Stimulated activated CD4-positive, alpha-beta T cell treated with anti-CD3 and anti-CD28 coated beads, Interleukin-2, amount 100 ng/mL, for 4 hours (primary cell): Measurements from ENCODE around the gene CYP2W1.

ENCODE experiments used
- DNase-seq: peaks from one replicate; pipeline ENCODE4 v3.0.0-alpha.2; 2020; ENCODE audit warnings: low read depth

The CYP2W1 gene

DNA sequence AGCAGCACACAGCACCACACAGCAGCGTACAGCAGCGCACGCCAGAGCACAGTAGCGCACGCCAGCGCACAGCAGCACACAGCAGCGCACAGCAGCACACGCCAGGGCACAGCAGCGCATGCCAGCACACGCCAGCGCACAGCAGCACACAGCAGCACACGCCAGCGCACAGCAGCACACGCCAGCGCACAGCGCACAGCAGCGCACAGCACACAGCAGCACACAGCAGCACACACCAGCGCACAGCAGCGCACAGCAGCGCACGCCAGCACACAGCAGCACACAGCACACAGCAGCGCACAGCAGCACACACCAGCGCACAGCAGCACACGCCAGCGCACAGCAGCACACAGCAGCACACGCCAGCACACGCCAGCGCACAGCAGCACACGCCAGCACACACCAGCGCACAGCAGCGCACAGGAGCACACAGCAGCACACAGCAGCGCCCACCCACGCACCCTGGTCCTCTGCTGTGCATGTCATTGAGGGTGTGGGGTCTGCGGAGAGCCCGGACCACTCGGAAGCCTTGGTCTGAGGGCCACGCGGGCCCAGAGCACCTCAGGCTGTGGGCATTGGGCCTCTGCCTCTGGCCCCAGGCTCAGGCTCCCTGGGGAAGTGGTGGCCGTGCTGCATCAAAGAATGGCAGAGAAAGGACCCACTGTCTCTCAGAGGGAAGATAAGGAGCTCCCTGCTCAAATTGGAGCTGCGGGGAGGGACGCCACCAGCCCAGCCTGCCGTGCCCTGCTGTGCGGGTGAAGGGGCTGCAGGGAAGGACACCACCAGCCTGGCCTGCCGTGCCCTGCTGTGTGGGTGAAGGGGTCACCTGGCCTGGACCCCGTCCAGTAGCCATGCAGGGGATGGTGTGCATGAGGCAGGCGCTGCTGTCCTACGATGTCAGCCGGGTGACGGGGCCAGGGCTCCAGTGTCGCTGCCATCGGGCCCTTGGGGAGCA is 33.9 kb downstream of the CYP2W1 start:
- no peak for DNase-seq

DNA sequence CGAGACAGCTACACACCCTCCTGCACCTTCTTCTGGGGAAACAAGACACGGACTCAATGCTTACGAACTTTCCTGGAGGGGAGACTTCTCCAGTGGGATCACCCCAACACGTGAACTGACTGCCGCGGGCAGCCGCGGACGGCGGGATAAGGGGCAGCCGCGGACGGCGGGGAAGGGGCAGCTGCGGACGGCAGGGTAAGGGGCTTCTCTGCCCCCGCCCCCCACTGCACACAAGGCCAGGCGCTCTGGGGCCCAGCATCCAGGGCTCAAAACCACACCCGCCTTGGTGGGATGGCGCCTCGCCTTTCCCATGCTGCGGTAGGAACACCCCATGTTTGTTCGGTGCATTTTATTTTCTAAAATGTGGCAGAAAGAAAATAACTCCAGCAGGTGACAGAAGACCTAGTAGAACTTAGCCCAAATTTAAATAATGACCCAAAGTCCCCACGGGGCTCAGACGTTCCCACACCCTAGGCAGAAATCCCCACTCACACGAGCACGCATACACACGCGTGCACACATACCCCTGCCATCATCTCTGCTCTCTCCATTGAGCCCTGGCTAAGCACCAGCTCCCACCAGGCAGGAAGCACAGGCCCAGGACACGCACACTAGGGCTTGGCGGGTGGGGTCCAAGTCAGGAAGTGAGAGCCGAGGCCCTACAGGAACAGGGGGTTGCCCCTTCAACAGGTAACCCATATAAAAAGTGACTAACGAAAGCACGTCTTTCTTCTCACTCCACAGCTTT is 34.8 kb downstream of the CYP2W1 start:
- DNase-seq: no peak

DNA sequence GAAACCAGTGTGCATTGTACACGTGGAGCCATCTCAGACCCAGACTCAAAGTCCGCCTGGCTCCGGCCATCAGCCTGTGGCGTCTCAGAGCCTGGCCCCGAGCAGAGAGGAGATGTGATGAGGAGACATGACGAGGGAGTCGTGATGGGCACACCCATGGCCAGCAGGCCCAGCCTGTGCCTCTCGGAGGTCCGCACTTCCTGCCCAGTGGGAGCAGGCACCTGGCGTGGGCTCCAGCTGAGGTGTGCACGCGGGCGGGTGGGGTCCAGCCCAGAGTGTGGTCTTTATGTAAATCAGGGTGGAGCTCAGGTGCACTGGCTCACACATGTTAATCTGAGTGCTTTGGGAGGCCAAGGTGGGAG is 35.3 kb downstream of the CYP2W1 start:
- DNase-seq: no peak

DNA sequence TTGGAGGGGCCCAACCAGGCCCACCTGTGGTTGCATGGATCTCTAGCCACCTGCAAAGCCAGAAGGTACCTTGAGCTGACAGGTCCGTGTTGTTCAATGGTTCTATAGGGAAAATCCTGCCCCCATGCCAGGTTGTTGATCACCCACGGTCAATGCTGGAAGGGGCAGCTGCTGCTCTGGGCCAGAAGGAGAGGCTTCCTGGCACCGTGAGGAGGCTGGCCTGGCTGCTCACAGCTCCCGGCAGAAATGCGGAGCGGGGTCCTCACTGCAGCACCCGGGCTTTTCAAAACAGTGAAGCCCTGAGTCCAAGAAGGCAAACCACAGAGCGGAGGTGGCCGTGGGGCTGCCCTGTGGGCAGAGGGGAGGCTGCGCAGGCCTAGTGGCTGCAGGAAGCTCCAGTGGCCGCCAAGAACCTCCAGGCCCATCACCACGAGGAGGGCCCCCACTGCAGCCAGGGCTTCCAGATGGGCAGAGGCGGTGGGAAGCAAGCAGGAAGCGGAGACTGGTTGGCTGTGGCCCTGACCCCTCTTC is 36.3 kb downstream of the CYP2W1 start:
- DNase-seq: no peak

DNA sequence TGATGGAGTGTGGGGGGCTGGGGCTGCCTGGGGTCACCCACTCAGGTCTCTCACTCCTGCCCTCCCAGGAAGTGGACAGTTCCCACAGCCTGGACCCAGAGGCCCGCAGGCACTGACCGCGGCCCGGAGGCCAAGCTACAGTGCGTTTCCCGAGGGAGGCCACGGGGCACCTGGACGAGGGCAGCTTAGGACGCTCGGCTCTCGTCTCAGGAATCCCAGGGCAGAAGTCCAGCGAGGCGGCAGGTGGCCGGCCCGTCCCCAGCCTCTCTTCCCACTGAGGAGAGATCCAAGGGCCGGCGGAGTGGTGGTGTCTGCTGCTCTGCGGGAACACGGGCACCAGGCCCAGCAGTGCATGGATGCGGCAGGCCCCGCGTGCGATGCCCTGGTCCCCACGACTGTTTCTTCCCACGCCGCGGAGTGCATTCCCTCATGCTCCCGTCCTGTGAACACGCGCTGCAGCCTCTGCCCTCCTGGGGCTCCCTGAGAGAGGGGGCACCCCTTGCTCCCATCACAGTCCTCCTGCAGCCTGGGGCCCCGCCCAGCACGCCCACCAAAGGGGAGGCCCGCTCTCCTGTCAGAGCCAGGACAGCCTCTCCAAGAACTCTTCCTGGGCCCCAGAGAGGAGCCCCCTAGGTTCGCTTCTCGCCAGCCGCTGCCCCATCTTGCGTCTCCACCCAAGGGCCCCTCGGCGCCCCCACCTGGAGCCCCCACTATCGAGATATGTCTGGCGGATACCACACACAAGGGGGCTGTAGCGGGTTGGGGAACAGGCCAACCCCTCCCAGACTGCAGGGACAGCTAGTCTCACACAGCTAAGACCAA is 37.0 kb downstream of the CYP2W1 start:
- DNase-seq: no peak

DNA sequence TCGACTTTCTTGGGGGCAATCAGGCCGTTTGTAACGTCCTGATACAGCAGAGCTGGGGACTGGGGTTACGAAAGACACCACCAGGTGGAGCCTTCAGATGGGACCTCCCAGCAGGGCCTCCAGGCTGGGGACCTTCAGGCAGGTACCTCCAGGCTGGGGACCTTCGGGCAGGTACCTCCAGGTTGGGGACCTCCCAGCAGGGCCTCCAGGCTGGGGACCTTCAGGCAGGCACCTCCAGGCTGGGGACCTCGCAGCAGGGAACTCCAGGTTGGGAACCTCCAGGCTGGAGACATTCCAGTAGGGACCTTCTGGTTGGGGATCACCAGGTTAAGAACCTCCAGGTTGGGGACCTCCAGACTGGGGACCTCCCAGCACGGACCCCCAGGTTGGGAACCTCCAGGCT is 37.9 kb downstream of the CYP2W1 start:
- no peak for DNase-seq

DNA sequence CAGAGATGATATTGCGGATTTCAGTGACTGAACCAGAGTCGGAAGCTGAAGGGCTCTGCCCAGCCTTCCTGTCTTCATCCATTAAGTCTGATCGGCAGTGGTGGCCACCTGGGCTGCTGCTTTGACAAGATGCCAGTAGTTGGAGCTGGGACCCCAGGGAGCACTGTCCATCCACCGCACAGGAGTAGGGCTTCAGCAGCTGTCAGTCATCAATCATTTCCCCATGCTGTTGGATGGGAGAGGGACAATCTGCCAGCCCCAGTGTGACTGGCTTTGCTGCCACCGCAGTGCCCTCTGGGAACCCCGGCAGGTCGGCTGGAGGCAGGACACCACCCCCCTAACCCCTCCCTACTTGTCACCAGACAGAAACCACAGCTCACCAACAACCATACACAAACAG is 38.4 kb downstream of the CYP2W1 start:
- no peak for DNase-seq

DNA sequence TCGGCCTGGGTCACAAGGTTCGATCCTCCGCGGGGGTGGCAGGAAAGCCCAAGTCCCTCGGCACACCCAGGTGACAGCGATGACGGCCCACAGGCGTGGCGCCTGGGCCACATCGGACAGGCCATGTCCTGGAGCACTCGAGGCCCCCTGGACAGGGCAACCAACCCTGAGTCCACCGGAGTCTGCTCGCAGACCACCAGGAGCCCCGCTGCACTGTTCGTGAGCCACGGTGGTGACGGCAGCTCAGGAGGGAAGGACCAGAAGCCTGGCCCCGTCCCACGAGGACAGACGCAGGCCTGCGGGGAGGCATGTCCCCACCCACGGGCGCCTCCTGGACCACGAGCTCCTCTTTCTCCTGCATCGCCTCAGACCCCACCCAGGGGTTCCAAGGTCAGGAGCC is 39.0 kb downstream of the CYP2W1 start:
- no peak for DNase-seq

DNA sequence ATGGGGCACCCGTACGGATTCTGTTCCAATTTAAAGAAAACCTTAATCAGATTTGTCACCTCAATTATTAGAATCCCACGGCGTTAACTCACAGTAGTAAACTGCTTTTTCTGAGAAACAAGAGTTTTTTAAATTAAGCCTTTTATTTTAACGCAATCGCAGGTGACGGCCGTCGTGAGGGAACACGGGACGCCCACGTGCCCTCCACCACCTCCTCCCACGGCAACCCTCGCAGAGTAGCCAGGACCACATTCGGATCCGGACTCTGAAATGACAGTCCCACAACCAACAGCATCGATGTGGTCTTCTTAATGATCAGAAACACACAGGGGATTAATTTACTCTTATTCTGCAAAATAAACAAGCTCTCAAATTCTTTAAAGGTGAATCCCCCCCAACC is 39.4 kb downstream of the CYP2W1 start:
- DNase-seq: no peak

DNA sequence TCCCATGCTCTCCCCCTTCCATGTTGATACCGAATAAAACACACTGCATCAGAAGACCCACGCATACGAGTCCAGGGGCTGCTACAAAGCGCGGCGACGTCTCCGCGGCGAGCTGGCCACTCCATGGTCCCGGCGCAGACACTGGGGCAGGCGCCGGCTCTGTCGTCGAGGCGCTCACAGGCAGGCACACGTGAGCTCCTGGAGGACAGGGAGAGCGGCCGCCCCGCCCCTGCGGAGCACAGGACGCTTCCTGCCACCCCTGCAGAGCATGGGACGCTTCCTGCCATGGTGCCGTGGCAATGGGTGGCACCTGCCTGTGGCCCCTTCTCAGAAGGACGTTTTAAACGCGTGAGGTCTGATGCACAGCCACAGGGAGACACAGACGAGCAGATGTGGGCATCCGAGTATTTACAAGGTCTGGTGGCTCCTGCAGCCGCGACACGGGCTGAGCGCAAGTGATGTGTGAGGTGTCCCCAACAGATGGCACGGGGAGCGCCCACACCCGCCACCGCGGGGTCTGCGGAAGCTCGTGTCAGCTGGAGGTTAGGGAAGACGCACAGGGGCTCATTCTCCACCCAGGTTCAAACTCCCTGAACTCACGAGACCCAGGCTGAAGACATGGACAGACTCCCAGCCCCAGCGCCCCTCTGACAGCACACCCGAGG is 40.0 kb downstream of the CYP2W1 start:
- no peak for DNase-seq

DNA sequence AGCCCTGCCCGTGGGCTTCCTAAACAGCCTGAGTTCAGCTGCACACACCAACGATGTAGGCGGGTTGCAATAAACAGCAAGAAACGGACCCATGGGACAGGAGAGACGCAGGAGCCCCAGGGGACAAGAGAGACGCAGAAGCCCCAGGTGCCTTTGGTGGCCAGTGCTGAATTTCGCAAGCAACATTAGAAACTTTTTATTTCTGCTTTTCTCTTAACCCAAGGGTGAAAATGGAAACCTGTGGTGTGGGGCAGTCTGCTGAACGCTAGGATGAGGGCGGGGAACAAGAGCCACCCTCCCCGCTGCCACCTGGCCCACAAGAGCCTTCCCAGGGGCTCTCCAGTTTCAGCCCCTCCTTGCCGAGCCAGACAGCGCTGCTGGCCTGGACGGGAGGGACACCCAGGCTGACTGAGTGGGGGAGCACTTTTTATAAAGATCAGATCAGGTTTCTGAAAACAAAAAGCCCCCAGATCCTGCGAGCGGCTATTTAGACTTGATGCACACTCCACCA is 41.4 kb downstream of the CYP2W1 start:
- DNase-seq: no peak

DNA sequence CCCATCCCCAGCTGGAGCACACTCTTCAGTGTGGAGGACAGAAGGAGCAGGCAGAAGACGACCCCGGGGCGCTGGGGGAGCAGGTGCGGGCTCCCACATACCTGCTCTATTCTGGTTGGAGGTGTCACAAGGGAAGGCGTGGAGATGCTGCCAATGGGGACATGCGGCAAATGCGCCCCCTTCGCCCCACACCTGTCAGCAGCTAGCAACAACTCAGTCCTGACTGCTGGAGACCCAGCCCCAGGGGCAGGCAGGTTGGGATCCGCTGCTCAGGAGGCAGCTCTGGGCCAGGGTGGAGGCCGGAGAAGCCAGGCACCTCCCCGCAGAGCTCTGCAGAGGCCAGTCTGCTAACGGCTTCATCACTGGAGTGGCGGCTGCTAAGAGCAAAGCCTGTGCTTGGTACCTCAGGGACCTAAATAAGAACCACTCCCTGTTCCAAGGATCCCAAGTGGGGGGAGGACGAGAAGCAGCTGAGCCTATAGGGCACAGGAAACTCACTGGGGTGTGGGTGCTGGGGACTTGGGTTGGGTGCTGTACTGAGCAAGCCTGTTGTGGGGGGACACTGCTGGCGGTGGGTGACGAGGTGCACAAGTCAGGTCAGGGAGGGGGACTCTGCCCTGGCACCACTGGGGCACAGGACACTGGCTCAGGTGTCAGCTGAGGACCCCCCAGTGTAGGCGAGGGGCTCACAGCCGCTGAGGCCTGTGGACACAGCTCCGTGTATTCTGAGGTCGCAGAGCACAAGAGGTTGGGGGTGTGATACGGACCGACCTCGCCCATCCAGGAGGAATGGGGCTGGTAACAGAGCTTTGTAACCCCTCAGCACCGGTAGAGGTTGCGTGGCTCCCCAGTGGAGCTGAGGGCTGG is 42.1 kb downstream of the CYP2W1 start:
- DNase-seq: no peak

DNA sequence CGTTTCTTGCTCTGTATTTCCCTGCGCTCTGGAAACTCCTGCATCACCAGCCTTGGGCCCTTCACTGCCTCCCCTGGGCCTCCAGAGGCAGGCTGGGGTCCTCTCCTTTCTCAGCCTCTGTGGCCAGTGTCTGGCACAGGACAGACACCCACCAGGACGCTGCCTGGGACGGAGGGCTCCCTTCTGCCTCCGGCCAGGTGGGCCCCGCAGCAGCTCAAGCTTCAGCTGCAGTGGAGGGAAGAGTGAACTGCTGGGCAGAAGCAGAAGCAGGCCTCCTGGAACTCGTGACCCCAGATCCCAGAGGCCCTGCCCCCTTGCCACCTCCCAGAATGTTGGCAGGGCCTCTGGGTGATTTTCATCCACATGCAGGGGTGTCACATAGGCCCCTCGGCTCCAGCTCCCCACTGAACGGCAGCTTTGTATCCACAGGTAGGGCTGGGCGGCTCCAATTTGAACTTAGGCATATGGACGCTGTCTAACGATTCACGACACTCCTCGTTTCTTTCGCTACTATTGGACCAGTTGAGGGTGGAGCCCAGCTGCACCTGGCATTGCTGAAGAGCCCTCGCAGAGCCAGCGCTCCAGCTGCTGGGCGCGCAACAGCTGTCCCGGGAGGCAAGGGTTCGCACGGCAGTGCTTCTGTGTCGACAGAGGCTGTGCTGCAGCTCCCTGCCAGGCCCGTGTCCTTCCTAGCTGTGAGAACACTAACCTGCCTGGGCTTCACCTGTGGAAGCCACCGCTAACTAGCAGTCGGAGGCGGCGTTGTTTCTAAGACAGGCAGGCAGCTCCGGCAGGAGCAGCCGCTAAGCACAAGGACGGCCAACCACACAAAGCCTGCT is 43.0 kb downstream of the CYP2W1 start:
- no peak for DNase-seq

DNA sequence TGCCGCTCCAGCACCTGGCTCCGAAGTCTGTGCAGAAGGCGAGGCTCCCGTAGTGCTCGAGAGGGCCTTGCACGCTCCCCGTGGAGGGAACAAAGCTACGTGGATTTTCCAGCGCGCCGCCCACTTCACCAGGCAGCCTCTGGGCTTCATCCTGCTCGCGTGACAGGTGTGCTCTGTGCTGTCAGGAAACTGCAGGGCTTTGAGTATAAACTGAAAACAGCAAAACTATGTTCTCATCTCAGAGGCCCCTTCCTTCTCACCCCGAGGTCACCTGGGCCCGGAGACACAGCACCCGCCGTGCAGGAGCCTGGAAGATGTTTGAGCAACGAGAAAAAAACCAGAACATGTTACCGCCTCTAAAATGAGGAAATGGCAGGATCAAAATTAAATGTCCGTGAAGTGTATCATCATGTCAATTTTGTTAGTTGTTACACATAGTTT is 43.8 kb downstream of the CYP2W1 start:
- no peak for DNase-seq

DNA sequence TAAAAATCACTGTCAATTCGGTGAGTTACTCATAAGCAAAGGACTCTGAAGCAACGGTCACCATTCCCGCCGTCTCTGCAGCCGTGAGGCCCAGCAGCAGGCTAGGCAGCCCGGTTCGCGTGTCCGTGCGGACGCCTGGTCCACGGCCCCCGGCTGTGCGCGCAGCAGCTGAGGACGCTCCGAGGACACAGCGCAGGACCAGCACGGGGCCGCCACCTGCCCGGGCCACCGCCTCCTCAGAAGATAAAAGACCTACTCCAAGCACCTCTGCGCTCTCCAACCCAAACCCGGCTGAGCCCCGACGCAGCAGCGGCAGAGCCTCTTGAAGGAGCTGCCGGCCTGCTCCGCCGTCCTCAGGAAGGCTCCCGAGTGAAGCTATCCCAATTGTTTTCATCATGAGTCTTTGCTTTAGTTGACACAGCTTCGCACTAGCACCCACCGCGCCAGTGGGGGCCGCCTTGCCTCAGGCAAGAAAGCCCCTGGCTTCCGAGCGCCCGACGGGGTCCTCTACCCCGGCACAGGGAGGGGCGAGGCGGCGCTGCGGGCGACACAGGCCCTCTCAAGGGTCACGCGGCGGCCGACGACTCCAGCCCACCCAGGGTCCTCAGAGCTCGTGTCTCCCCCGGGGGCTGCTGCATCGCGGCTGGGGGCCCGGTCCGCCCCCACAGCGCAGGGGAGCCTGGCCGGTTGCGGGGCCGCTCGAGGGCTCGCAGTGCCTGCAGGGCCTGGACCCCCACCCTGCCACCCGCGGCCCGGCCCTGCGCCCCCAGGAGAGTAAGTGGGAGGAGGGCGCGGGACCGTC is 44.5 kb downstream of the CYP2W1 start:
- DNase-seq: no peak

DNA sequence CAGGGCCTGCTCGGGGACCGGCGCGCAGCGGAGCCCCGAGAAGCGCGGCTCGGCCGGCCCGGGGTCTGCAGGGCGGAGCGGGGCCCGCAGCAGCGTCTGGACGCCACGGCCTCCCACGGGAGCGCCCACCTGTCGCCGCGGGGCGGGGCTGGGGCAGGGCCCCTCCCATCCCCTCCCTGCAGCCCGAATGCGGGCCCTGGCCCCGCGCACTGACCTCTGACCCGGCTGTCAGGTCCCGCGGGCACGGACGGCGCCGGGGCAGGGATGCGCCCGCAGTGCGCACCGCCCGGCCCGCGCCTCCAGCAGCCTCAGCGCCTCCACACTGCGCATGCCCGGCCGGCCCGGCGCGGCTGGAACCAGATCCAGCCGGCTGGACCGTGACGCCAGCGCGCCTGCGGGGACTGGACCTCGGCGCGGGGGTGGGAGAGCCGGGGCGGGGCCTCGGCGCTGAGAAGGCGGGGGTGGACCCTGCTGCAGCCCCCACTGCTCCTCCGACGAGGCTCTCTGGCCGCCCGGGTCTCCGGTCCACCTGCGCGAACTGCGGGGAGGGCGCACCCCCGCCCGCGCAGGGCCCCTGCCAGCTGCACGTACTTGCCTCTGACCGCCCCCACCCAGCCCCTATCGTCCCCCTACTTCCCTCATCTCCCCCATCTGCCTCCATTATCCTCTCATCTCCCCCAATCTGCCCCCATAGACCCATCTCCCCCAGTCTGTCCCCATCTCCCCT is 45.2 kb downstream of the CYP2W1 start:
- peak; percentile 68 for DNase-seq

DNA sequence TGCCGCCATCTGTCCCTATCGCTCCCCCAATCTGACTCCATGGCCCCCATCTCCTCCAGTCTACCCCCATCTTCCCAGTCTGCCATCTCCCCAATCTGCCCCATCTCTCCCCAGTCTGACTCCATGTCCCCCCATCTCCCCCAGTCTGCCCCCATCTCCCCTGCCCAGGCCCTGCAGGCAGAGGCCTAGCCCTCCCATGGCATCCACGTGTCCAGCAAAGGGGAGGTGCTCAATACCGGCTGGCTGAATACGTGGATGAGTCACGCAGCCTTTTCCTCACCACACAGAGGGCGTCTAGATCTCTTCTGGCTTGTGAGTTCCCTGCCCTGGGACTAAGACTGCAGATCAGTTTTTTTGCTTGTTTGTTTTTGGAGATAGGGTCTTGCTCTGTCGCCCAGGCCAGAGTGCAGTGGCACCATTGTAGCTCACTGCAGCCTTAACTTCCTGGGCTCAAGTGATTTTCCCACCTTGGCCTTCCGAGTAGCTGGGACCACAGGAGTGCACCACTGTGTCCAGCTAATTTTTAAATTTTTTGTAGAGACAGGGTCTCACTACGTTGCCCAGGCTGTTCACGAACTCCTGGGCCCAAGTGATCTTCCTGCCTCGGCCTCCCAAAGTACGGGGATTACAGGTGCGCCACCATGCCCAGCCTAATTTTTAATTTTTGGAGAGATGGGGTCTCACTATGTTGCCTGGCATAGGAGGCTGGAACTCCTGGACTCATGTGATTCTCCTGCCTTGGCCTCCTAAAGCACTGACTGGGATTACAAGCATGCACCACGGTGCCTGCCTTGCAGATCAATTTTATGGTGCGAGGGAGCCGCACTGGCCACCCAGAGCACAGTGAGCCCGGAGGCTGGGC is 46.0 kb downstream of the CYP2W1 start:
- DNase-seq: peak; percentile 42
